Panc1 (cell line): ENCODE results near the gene PAX1.
A peak's percentile ranks its signal among the peaks of the same experiment; 100 is the strongest.

Experiments
- CTCF ChIP-seq: fragments of 450-650 bp; IDR thresholded peaks from 2 replicates; pipeline ENCODE4 v1.5.1; 2017; ENCODE audit warnings: mild to moderate bottlenecking
- REST ChIP-seq, 2 experiments: IDR thresholded peaks; 2 replicates each; pipeline ENCODE4 v1.6.1; 2011 to 2012; ENCODE audit warnings: low read depth in 2 of 2, control low read depth in 1 of 2, low read length in 1 of 2, mild to moderate bottlenecking in 1 of 2, moderate library complexity in 1 of 2; ENCODE audit not compliant: insufficient read depth in 1 of 2

GRCh38 chr20:21767739-21768223, 62.3 kb downstream of the PAX1 start:
- TF ChIP-seq CTCF: peak; percentile 68
- TF ChIP-seq REST (IDR thresholded peaks at IDR 0.05; ENCODE audit: insufficient read depth in 1 of 2, low read depth in 2 of 2, low read length in 1 of 2): no peak
